ENCODE data around the gene COMMD7.

DNA sequence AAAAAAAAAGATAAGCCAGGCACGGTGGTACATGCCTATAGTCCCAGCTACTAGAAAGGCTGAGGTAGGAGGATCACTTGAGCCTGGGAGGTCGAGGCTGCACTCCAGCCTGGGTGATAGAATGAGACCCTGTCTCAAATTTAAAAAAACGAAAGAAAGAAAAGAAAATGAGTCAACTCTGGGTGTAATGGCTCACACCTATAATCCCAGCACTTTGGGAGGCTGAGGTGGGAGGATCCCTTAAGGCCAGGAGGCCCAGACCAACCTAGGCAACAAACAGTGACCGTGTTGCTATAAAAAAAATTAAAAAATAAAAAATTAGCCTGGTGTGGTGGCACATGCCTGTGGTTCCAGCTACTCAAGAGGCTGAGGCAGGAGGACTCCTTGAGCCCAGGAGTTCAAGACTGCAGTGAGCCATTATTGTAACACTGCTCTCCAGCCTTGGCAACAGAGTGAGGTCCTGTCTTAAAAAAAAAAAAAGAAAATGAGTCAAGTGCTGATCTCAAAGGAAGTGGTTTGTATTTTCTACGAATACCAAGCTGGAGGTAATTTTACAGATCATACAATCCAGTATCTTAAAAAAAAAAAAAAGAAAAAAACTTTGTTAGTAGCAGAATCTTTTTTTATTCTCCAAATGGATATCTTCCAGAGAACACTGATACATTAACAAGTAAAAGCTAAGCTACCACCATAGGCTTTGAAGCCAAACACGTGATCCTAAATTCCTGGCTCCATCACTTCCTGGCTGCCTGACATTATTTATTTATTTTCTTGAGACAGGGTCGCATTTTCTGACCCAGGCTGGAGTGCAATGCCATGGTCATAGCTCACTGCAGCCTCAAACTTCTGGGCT is 5.7 kb downstream of the COMMD7 start:
- TF ChIP-seq, protein P1, sequence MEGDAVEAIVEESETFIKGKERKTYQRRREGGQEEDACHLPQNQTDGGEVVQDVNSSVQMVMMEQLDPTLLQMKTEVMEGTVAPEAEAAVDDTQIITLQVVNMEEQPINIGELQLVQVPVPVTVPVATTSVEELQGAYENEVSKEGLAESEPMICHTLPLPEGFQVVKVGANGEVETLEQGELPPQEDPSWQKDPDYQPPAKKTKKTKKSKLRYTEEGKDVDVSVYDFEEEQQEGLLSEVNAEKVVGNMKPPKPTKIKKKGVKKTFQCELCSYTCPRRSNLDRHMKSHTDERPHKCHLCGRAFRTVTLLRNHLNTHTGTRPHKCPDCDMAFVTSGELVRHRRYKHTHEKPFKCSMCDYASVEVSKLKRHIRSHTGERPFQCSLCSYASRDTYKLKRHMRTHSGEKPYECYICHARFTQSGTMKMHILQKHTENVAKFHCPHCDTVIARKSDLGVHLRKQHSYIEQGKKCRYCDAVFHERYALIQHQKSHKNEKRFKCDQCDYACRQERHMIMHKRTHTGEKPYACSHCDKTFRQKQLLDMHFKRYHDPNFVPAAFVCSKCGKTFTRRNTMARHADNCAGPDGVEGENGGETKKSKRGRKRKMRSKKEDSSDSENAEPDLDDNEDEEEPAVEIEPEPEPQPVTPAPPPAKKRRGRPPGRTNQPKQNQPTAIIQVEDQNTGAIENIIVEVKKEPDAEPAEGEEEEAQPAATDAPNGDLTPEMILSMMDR (conservative IDR thresholded peaks at IDR 0.05; ENCODE audit: low read length): no peak
- no peak for TF ChIP-seq EZH2phosphoT487 (IDR thresholded peaks at IDR 0.05; ENCODE audit: borderline replicate concordance, low read depth, low read length)
